ENCODE measurements around the gene LRRN2. TPM values are rescaled to one million over a fixed set of nuclear protein-coding genes. Genes with fewer than 3 reads are reported as not detected.

The LRRN2 gene
- total and polyA plus RNA-seq, 9 of the 15 experiments (the other 6 are each of a cell fraction or from before 2014, with no cell fraction given), result 0.05 TPM; not detected in 8

DNA sequence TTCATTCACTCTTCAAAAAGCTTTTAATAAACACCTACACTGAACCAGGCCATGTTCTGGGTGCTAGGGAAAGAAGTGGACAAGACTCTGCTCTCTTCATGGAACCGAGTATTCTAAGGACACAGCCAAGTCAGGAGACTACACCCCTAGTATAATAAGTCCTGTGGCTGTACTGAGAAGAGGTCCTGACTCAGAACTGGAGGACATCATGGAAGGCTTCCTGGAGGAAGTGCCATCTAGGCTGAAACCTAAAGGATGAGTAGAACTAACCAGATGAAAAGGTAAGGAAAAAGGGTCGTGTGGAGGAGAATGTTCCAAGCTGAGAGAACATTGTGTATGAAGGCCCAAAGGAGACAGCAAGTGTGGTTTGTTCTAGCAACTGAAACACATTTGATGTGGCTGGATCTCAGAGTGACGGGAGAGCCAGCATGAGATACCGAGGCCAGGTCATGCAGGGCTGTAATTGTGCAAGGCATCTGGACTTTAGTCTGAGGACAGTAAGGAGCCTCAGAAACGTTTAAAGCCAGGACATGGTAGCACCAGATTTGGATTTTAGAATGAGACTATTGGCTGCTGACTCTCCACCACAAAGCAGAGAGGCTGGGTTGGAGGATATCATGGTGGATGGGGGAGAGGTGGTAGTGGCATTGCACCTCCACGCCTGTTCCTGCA lies 82.5 kb downstream of the LRRN2 start (continued):
- TF ChIP-seq BCOR (IDR thresholded peaks at IDR 0.05), result peak; percentile 65; the same call in 1 of the 2 replicates
- TF ChIP-seq SMARCA5 (IDR thresholded peaks at IDR 0.05), result peak; percentile 43; the same call in 1 of the 2 replicates

DNA sequence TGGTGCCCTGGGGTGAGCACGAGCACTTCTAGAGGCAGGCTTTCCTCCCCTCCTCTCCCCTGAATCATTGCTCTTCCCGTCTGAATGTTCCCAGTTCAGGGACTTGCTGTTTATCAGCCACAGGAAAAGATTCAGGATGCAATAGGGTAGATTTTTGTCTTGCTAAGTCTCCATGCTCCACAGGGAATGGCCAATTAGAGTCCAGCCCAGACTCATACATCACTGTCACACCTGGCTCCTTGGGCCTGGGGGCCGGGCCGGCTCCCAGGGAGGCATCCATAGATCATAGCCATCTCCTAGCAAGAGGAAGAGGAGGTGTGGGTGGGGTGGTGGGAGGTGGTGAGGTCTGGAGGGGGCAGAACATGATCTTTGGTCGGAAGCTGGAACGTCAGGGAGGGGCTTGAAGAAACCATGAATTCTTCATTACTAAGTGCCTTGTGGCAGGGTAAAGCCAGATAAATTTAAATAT lies 83.4 kb downstream of the LRRN2 start:
- Histone ChIP-seq H3K79me2 (ENCODE audit: control insufficient read depth, insufficient read depth, low read length) (no peaks in the 10 kb centered on the region), H3K9ac (ENCODE audit: insufficient read depth in 1 of 2, low read depth in 2 of 2, low read length in 2 of 2) (no peak overlapping the region), H3K4me1 (replicated peaks in 1 of 2; ENCODE audit: control insufficient read depth in 2 of 2, insufficient read depth in 2 of 2, low read length in 2 of 2) (peaks cover 3 to 8% of the 10 kb centered on the region in 2 experiments; a peak in 4 of 5 replicates), H3K27ac (ENCODE audit: extremely low read depth, low read depth, low read length) (no peak overlapping the region), H3K27me3 (ENCODE audit: control insufficient read depth in 2 of 2, insufficient read depth in 2 of 2, low read length in 2 of 2) (peaks cover 33 to 66% of the 10 kb centered on the region in 2 experiments; a peak in 4 of 5 replicates), H3K4me2 (ENCODE audit: insufficient read depth, low read length) (no peak overlapping the region), H3K4me3 (no peak overlapping the region), H3K36me3 (ENCODE audit: control insufficient read depth, insufficient read depth, low read length) (no peaks in the 10 kb centered on the region), H2AFZ (ENCODE audit: low read depth, low read length) (no peak overlapping the region), H3K9me1 (ENCODE audit: control insufficient read depth, insufficient read depth, low read length) (no peaks in the 10 kb centered on the region), H4K20me1 (replicated peaks; ENCODE audit: control insufficient read depth, insufficient read depth, low read length) (no peaks in the 10 kb centered on the region; the same call in 1 of the 2 replicates), H3K9me3 (replicated peaks; ENCODE audit: control insufficient read depth, insufficient read depth, low read depth, low read length) (no peaks in the 10 kb centered on the region)
- CTCF ChIA-PET (ENCODE audit: low intra/inter-chr PET ratio), result no interaction called here
- intact Hi-C loops (cut with micrococcal nuclease) (no loop called here), in situ Hi-C loops (cut with MboI) (no loop called here)
- no TSS peak for BruUV-seq (replicated peaks)
- DNase-seq (ENCODE audit: extremely low read depth in 1 of 4, low spot score in 3 of 4), result no peak
- FAIRE-seq, result no peak
- POLR2A ChIA-PET, result interaction anchor here (0.6 to 1.0 kb wide), 2 partner anchors 34 to 124 kb away, joined by 3 read pairs; no protein-coding TSS in a partner anchor
- WGBS (ENCODE audit: insufficient coverage, low coverage, missing lambda C conversion rate), result 2% methylated on average over 6 of the region's 6 CpGs
- no peak for ATAC-seq
- no peak for TF ChIP-seq MTF1 (CRISPR knock-in tag; IDR thresholded peaks at IDR 0.05; ENCODE audit: borderline replicate concordance)
- no peak for TF ChIP-seq RFX1 (IDR thresholded peaks at IDR 0.05)
- no peak for TF ChIP-seq ZNF586 (CRISPR knock-in tag; conservative IDR thresholded peaks at IDR 0.05)
- no peak for TF ChIP-seq NR2F6 (CRISPR knock-in tag; IDR thresholded peaks at IDR 0.05)
- TF ChIP-seq NFRKB (IDR thresholded peaks at IDR 0.05; ENCODE audit: low read depth), result no peak
- TF ChIP-seq PHF20 (IDR thresholded peaks at IDR 0.05; ENCODE audit: partially characterized antibody), result no peak
- TF ChIP-seq, protein P1, sequence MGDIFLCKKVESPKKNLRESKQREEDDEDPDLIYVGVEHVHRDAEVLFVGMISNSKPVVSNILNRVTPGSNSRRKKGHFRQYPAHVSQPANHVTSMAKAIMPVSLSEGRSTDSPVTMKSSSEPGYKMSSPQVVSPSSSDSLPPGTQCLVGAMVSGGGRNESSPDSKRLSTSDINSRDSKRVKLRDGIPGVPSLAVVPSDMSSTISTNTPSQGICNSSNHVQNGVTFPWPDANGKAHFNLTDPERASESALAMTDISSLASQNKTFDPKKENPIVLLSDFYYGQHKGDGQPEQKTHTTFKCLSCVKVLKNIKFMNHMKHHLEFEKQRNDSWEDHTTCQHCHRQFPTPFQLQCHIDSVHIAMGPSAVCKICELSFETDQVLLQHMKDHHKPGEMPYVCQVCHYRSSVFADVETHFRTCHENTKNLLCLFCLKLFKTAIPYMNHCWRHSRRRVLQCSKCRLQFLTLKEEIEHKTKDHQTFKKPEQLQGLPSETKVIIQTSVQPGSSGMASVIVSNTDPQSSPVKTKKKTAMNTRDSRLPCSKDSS (IDR thresholded peaks at IDR 0.05; ENCODE audit: low read depth, partially characterized antibody), result no peak
- TF ChIP-seq, protein P2, sequence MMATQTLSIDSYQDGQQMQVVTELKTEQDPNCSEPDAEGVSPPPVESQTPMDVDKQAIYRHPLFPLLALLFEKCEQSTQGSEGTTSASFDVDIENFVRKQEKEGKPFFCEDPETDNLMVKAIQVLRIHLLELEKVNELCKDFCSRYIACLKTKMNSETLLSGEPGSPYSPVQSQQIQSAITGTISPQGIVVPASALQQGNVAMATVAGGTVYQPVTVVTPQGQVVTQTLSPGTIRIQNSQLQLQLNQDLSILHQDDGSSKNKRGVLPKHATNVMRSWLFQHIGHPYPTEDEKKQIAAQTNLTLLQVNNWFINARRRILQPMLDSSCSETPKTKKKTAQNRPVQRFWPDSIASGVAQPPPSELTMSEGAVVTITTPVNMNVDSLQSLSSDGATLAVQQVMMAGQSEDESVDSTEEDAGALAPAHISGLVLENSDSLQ (IDR thresholded peaks at IDR 0.05), result peak; percentile 76
- TF ChIP-seq, protein P3, sequence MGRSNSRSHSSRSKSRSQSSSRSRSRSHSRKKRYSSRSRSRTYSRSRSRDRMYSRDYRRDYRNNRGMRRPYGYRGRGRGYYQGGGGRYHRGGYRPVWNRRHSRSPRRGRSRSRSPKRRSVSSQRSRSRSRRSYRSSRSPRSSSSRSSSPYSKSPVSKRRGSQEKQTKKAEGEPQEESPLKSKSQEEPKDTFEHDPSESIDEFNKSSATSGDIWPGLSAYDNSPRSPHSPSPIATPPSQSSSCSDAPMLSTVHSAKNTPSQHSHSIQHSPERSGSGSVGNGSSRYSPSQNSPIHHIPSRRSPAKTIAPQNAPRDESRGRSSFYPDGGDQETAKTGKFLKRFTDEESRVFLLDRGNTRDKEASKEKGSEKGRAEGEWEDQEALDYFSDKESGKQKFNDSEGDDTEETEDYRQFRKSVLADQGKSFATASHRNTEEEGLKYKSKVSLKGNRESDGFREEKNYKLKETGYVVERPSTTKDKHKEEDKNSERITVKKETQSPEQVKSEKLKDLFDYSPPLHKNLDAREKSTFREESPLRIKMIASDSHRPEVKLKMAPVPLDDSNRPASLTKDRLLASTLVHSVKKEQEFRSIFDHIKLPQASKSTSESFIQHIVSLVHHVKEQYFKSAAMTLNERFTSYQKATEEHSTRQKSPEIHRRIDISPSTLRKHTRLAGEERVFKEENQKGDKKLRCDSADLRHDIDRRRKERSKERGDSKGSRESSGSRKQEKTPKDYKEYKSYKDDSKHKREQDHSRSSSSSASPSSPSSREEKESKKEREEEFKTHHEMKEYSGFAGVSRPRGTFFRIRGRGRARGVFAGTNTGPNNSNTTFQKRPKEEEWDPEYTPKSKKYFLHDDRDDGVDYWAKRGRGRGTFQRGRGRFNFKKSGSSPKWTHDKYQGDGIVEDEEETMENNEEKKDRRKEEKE (IDR thresholded peaks at IDR 0.05; ENCODE audit: borderline replicate concordance in 1 of 2, control insufficient read depth in 1 of 2, low read depth in 2 of 2, low read length in 1 of 2), result no peak
- no peak for TF ChIP-seq EZH2 (IDR thresholded peaks at IDR 0.05; ENCODE audit: borderline replicate concordance, low read depth, low read length)

All from K562 (cell line).